Stimulated activated CD8-positive, alpha-beta memory T cell treated with anti-CD3 and anti-CD28 coated beads, Interleukin-4, amount 100 ng/mL, for 24 hours (primary cell): ENCODE results near the gene BAG2.

Experiments used
- DNase-seq: peaks from one replicate; pipeline ENCODE4 v3.0.0-alpha.2; 2020; ENCODE audit warnings: low read depth

Gene BAG2

GRCh38 chr6:57174511-57174907 is 2.4 kb downstream of the BAG2 start:
- DNase-seq = no peak

- no peak for DNase-seq
Observed at GRCh38 chr6:57177545-57178265, 5.6 kb downstream of the BAG2 start.

DNA sequence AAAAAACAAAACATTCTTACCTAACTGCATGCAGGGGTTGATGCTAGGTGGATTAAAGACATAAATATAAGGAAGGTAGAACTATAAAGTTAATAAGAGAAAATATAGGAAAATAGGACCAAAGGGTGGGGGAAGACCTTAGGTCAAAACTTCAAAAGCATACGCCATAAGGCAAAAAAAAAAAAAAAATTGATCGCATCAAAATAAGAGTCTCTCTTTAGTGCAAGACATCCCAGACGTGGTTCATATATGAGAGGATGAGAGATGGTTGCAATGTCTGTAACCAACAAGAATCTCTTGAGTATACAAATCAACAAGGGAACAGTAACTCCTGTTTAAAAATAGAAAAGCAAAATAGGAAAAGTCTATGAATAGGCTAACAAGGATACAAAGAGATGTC is 8.5 kb downstream of the BAG2 start:
- no peak for DNase-seq

DNA sequence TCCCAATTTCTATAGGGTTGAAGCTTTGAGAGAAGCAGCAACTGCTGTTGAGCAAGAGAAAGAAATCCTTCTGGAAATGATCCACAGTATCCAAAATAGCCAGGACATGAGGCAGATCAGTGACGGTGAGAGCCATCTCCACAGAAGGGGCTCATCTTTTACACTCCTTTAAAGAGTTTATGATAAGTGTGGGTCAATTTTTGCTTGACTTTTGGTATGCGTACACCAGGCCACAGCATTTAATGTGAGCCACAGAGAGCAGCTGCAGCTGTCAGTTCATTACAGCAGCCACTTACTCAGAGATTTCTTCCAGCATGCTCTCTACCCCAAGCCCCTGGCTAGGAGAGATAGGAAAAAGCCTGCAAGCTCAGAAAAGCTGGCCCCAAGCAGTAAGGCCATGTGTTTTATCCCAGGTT is 9.9 kb downstream of the BAG2 start:
- DNase-seq = no peak

- DNase-seq = no peak
Observed at GRCh38 chr6:57183336-57183735, 11.2 kb downstream of the BAG2 start.

DNA sequence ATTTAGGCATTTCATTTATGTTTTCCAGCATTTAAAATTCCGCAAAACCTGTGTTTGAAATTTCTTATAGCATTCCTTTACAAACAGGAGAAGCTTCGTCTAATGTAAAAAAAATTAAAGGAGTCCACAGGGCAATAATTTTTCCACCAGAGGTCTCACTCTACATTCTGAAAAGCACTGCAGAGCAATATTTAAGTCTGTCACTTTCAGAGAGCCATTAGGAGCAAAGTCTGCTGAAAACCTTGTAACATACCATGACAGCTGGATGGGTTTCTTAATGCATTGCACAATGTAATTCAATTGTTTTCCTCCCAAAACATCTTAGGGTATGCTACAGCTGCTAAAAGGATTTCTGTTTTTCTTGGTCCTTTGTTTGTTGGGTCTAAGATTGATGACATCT is 18.0 kb downstream of the BAG2 start:
- DNase-seq = no peak

- DNase-seq = no peak
Observed at GRCh38 chr6:57193177-57193576, 21.1 kb downstream of the BAG2 start.

DNA sequence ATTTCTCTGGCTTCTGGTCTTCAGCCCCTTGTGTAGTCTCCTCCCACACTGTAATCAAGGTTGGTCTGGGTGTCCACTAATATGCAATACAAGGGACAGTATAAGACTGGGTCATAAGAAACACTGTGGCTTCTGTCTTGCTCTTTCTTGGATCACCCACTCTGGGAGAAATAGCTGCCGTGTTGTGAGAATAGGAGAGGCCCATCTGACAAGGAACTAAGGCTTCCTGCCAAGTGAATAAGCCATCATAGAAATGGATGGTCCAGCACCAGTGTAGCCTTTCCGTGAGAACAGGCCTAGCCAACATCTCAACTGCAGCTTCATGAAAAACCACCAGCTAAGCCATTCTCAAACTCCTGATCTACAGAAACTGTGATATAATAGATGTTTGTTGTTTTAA is 23.3 kb downstream of the BAG2 start:
- no peak for DNase-seq

GRCh38 chr6:57198926-57199636 is 27.0 kb downstream of the BAG2 start:
- no peak for DNase-seq

DNA sequence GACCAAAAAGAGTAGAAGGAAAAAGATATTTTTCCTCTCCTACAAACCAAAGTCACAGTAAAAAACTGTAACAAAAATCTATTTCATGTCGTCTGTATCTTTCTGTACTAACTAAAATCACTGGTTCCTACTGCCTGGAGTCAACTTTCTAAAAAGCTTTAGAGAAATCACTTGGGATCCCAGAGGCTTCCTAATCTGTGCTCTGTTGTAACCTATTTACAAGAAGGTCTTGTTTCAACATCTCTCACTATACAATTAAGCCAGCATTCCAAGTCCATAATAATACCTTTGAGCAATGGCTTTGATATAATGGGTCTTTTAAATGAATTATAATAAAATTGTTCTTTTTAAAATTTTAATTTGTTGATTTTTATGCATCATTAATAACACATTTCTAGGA is 29.6 kb downstream of the BAG2 start:
- DNase-seq = no peak

GRCh38 chr6:57205550-57206328 is 33.6 kb downstream of the BAG2 start:
- no peak for DNase-seq

- no peak for DNase-seq
Observed at GRCh38 chr6:57207141-57207540, 35.0 kb downstream of the BAG2 start.

- DNase-seq = no peak
Observed at GRCh38 chr6:57207872-57208271, 35.7 kb downstream of the BAG2 start.

- DNase-seq = no peak
Observed at GRCh38 chr6:57209030-57209429, 36.9 kb downstream of the BAG2 start.

DNA sequence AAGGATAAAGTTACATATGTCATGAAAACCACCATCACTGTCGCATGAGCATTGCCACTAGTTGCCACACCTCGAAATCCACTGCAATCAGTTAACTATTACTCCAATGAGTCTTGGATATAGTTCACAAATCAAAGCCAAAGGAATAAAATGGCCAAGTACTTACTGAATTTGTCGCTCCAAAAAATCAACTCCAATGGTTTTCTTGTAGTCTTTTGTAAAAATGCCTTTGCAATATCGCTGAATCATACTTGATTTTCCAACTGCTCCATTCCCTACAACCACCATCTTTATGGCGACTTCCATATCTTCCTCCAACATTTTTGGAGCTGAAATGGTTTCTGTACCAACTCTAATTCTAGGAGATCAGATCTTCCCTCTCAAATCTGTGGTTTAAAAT is 37.9 kb downstream of the BAG2 start:
- no peak for DNase-seq

DNA sequence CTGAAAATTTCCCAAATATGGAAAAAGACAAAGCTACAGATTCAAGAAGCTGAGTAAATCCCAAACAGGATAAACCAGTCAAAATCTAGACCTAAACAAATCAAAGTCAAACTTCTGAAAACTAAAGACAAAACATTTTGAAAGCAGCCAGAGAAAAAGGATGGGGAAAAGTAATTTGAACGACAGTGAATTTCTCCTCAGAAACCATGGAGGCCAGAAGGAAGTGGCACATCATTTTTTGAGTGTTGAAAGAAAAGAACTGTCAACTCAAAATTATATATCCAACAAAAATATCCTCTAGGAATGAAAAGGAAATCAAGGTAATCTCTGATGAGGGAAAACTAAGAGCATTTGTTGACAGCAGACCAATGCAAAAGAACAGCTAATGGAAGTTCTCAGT is 43.1 kb downstream of the BAG2 start:
- DNase-seq = no peak

GRCh38 chr6:57216235-57217101 is 44.3 kb downstream of the BAG2 start:
- no peak for DNase-seq

DNA sequence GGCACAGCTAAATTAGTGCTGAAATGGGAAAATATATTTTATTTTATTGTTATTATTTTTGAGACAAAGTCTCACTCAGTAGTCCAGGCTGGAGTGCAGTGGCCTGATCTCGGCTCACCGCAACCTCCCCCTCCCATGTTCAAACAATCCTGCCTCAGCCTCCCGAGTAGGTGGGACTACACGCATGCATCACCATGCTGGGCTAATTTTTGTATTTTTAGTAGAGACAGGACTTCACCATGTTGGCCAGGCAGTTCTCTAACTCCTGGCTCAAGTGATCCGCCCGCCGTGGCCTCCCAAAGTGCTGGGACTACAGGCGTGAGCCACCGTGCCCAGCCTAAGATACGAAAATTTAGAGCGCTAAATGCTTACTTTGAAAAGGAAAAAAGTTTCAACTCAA is 45.1 kb downstream of the BAG2 start:
- DNase-seq = no peak

- no peak for DNase-seq
Observed at GRCh38 chr6:57220083-57220703, 48.1 kb downstream of the BAG2 start.

GRCh38 chr6:57221191-57221935 is 49.2 kb downstream of the BAG2 start:
- DNase-seq = peak; percentile 45
